ENCODE results near the gene PCBP4. TPM values are rescaled to one million over a fixed set of nuclear protein-coding genes. Genes with fewer than 3 reads are reported as not detected.

The PCBP4 gene
- total RNA-seq, result 145 TPM

GRCh38 chr3:51967384-51968169, at the start of gene PCBP4:
TSS of gene PCBP4 (minus strand) at chr3:51967454. CDS start at chr3:51961240, 6,214 bp downstream.
- DNase-seq (ENCODE audit: low spot score) (peak; percentile 85), ATAC-seq (peak; percentile 63)
- intact Hi-C loops (cut with DNase I), result no loop called here

DNA sequence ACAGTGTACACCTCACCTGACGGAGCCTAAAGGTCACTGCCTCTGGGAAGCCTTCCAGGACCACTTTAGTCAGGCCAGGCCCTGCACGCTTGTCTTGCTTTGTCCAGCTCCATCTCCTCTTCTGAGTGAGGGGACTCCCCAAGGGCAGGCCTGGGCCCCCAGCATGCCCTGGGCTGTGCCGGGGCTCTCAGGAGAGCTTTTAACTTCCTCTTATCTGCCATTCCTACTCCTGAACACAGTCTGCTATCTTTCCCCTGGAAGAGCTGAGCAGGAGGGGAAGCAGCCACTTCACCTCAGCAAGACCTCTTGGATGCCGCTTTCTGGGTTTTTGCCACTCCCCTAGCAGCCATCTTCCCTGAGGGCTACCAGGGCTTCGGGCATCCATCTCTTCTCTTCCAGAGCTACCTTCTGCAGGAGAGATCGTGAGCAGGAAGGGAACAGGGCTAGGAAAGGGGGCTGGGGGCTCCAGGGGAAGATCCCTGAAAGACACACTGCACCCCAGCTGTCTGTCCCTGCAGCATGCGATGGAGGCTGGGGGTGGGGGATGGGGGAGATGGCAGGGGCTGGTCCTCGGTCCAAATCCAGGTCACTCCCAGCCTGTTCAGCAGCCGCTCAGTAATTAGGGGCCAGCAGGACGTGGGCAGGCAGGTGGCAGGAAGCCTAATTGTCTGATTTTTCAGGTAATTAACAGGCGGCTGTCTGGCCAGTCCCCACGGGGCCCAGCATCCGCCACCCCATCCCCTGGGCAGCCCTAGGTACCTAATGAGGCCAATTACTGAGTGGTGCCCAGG, 48.4 kb upstream of the PCBP4 start:
- intact Hi-C loops (cut with DNase I), result no loop called here
- DNase-seq (ENCODE audit: low spot score) (no peak), ATAC-seq (no peak)

- ATAC-seq (no peak), DNase-seq (ENCODE audit: low spot score) (no peak)
- intact Hi-C loops (cut with DNase I), result no loop called here
Measured at GRCh38 chr3:52014613-52015012, 47.4 kb upstream of the PCBP4 start.

DNA sequence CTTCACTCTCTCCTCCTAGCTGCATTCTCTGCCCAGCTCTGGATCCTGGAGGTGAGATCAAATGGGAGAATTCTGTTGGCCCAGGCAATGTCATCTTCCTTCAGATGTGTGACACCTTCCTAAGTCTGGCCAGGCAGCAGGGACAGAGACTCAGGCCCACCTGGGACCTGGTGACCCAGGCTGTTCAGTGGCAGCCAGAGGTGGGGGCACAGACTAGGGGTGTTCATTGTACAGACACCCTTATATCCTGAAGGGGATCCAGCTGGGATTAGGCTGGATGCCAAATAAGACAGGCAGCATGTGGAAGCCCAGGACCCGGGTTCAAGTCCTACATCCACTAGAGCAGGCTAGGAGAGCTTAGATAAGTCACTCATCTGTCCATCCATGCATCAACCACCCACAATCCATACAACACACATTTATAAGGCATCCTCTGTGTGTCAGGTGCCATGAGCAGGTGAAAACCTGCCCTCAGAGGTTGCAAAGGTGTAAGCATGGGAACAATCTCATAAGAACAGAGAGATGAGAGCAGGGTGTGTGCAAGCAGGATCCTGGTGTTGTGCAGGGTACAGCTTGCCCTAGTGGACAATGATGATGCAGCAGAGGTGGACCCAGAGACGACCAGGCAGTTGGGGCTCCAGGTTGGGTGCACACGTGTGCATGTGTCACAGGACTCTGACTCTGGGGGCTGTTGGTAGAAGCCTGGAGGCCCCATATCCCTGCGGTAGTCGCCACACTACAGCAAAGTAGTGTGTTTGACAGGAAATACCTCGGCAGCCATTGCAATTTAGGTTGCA, 46.7 kb upstream of the PCBP4 start:
- intact Hi-C loops (cut with DNase I), result no loop called here
- DNase-seq (ENCODE audit: low spot score) (no peak), ATAC-seq (no peak)

GRCh38 chr3:52012699-52013098, 45.4 kb upstream of the PCBP4 start:
- intact Hi-C loops (cut with DNase I), result no loop called here
- ATAC-seq (no peak), DNase-seq (ENCODE audit: low spot score) (no peak)

DNA sequence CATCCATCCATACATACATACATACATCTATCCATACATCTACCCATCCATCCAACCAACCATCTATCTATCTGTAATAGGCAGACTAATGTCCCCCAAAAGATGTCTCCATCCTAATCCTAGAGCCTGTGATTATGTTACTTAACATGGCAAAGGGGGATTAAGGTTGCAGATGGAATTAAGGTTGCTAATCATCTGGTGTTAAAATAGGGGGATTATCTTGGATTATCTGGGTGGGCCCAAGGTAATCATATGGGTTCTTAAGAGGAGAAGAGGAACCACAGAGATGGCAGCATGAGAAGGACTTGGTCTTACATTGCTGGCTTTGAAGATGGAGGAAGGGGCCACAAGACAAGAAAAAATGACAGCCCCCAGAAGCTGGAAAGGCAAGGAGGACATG, 43.2 kb upstream of the PCBP4 start:
- intact Hi-C loops (cut with DNase I), result no loop called here
- DNase-seq (ENCODE audit: low spot score), result no peak
- ATAC-seq, result no peak

DNA sequence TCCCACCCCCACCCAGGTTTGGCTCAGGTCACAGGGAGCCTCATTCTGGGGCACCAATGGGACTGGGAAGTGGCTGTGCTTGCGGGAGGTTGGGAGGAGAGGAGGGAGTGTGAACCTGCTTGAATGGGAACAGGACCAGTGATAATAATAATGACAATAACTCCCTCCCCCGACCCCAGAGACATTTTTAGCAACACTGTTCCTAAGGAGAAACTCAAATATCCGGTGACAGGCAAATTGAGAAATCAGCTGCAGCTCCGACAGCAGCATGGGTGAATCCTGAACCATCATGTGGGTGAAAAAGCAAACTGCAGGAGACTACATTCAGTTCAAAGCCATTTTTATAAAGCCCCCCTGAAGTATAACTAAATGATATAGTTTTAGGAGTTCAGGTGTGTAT, 40.0 kb upstream of the PCBP4 start:
- intact Hi-C loops (cut with DNase I), result no loop called here
- ATAC-seq (no peak), DNase-seq (ENCODE audit: low spot score) (no peak)

DNA sequence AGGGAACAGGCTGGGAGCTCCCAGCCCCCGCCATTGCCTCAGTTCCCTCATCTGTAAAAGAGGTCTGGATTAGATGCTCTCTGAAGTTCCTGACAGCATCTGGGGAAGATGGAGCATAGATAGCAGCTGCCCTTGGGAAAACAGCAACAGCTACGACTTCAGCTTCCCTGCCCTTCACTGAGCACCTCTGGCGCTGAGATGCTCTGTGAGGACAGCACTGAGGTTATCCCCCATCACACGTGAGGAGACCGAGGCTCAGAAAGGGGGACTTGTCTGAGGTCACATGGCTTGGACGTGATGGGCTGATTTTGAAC, 39.5 kb upstream of the PCBP4 start:
- intact Hi-C loops (cut with DNase I), result no loop called here
- DNase-seq (ENCODE audit: low spot score) (no peak), ATAC-seq (no peak)

DNA sequence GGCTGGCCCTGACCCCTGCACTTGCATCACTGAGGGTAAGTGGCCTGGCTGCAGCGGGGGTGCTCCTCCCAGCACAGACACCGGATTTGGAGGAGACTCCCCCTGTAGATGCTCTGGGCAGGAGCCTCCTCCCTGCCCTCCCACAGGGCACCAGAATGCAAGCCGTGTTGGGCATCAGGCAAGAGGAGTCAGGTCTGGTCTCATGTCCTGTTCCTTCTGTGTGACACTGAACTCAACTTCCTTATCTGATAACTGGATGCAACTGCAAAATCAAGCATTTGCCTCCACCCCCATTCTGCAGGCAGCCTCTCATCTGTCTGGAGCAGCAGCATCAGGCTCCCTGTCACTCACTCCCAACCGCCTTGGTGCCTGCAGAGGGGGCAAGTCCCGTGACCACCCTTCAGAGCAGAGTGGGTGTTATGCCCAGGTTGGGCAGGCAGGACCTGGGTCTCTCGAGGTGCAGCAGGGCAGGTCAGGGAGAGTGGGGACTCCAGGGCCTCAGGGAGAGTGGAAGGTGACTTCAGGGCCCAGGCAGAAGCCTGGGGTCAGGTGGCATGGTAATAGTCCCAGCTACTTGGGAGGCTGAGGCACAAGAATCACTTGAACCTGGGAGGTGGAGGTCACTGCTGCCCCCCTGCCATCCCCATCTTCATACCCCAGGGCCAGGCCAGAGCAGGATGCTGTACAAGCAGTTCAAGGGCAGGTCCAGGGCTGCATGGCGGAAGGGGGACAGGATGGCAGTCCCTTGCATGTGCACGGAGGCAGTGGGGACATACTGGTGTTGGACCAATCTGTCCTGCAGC, 39.0 kb upstream of the PCBP4 start:
- ATAC-seq, result no peak
- no peak for DNase-seq (ENCODE audit: low spot score)
- intact Hi-C loops (cut with DNase I), result no loop called here

GRCh38 chr3:52005571-52005986, 38.3 kb upstream of the PCBP4 start:
- intact Hi-C loops (cut with DNase I), result no loop called here
- DNase-seq (ENCODE audit: low spot score) (no peak), ATAC-seq (no peak)

DNA sequence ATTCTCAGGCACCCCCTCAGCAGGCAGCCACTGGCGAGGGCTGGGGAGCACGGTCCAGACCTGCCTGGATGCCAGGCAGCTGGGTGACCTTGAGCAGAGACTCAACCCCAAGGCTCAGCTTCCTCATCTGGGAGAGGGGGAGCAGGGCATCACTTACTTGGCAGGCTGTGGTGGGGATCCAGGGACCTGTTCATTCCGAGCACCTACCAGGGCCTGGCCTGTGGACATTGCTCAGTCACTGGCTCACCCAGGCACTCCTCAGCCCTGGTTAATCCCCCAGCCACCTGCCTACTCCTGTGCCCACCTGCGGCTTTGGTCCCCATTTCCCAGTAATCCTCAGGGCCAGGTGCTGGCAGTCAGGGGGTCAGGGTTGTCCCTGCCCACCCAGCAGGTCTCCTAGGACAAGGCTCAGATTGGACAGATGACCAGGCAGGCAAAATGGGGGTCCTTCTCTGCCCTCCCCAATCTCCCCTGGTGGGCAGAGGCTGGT, 37.7 kb upstream of the PCBP4 start:
- intact Hi-C loops (cut with DNase I), result loop anchor here (5.0 kb wide), 2 partner anchors 47 to 337 kb away; no protein-coding TSS in a partner anchor
- ATAC-seq (peak; percentile 3), DNase-seq (ENCODE audit: low spot score) (no peak)

DNA sequence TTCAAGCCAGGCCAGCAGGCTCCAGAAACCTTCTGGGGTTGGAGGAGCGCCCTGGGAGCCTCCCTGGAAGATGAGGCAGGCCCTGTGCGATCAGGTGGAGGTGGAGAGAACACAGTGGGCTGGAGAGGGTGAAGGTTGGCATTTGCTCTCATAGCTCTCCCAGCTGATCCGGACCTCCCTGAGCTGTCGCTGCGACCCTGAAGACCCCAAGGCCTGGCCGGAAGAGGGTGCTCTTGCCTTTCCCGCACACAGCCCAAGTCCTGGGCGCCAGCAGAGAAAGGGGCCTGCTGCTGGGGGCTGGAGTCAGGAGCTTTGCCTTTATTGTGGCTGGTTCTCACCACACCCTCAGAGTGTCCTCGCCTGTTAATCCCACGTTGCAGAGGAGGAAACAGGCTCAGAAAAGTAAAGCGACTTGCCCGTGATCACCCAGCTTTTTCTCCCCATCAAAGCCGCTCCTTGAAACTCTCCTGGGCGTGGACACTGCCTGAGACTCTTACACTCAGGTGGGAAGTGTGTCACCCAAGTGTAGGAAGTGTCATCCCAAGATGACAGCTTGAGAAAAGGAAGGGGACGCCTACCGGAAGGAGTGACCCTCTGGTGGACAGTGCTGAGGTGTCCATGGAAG, 37.0 kb upstream of the PCBP4 start:
- intact Hi-C loops (cut with DNase I), result loop anchor here (5.0 kb wide), 2 partner anchors 48 to 338 kb away; no protein-coding TSS in a partner anchor
- DNase-seq (ENCODE audit: low spot score), result no peak
- peak; percentile 74 for ATAC-seq

DNA sequence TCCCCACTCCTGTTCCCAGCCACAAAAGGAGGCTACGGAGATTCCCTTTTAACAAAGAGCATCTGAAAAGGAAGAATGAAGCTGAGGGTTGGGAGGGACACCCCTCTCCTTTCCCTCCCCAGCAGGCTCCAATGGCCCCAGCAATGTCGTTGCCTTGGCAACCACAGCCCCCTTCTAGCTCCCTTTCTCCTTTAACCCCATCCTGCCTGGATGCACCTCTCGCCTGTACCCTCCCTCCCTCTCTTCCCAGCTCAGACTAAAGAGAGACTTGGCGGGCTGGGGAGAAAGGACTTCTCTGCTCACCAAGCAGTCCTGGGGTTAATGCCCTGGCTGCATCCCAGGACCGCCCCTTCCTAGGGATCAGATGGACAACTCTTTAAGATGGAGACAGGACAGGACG, 35.5 kb upstream of the PCBP4 start:
- DNase-seq (ENCODE audit: low spot score) (no peak), ATAC-seq (no peak)
- intact Hi-C loops (cut with DNase I), result loop anchor here (5.0 kb wide), 2 partner anchors 50 to 340 kb away; no protein-coding TSS in a partner anchor

DNA sequence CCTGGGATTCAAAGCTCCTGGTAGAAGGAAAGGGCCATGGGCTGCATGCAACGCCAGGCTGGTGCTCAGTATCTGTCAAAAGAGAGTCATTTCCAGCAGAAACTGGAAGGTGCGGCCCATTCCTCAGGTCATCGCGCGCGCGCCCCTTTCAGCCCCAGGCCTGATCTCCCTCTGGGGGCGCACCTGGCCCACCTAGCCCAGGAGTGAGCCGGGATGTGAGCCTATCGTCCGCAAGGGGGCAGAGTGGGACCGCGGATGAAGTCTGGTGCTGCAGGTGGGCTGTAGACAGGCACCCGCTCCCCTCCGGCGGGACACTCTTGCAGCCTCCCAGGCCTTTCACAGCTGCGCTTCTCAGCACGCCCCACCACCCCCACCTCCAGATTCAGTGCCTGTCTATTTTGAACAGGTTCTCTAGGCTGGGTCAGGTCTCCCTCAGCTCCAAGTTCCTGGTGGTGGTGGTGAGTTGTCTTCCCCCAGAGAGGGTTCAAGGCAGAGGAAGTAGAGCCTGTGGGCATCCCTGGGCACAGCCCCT, 34.3 kb upstream of the PCBP4 start:
- DNase-seq (ENCODE audit: low spot score) (peak; percentile 85), ATAC-seq (peak; percentile 80)
- intact Hi-C loops (cut with DNase I), result loop anchor here (2.0 to 5.0 kb wide), 3 partner anchors 51 to 341 kb away; no protein-coding TSS in a partner anchor

DNA sequence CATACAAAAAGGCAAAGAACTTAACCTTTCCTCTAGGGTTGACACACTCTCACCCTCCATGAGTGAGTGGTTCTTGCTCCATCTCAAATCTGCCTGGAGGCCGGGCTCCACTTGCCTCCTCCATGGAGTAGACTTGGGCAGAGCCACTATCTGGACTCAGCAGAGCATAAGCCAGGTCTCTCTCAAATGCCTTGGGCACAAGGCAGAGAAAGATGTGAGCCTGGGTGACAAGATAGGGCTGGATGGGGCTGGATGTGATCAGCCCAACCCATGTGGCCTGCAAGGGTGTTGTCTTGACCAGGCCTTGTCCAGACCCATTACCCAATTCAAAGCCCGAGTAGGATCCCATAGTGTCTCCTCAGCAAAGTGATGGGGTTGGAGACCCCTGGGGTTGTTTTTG, 32.6 kb upstream of the PCBP4 start:
- ATAC-seq (no peak), DNase-seq (ENCODE audit: low spot score) (no peak)
- intact Hi-C loops (cut with DNase I), result loop anchor here (2.0 to 5.0 kb wide), 3 partner anchors 52 to 342 kb away; no protein-coding TSS in a partner anchor

GRCh38 chr3:51998774-51999173, 31.5 kb upstream of the PCBP4 start:
- intact Hi-C loops (cut with DNase I), result no loop called here
- DNase-seq (ENCODE audit: low spot score) (no peak), ATAC-seq (no peak)

- ATAC-seq, result no peak
- intact Hi-C loops (cut with DNase I), result no loop called here
- DNase-seq (ENCODE audit: low spot score), result no peak
Measured at GRCh38 chr3:51997935-51998596, 30.8 kb upstream of the PCBP4 start.
